Ectodermal cell (in vitro differentiated cells): ENCODE measurements around the gene ANXA10.
"Not testable (repeated sequence)": the region's sequence is repeated elsewhere in the genome, so short reads cannot be mapped to it uniquely, and the experiment has no call there.

Source experiments
- H3K27ac ChIP-seq: 2 replicates; pipeline ENCODE4 v1.7.0; 2013; ENCODE audit warnings: mild to moderate bottlenecking, low read depth, low read length; ENCODE audit not compliant: insufficient read depth, poor library complexity, severe bottlenecking
- H3K27me3 ChIP-seq: 2 replicates; pipeline ENCODE4 v1.7.0; 2013; ENCODE audit warnings: mild to moderate bottlenecking, low read length; ENCODE audit not compliant: insufficient read depth, control insufficient read depth, poor library complexity, severe bottlenecking
- H3K36me3 ChIP-seq: one replicate; pipeline ENCODE4 v1.7.0; 2013; ENCODE audit warnings: low read length; ENCODE audit not compliant: control insufficient read depth, insufficient read depth
- H3K4me1 ChIP-seq: one replicate; pipeline ENCODE4 v1.7.0; 2013; ENCODE audit warnings: low read length; ENCODE audit not compliant: control insufficient read depth, insufficient read depth
- H3K4me3 ChIP-seq: 2 replicates; pipeline ENCODE4 v1.7.0; 2013; ENCODE audit warnings: low read depth, low read length, control low read depth; ENCODE audit not compliant: insufficient read depth
- H3K9me3 ChIP-seq: 2 replicates; pipeline ENCODE4 v1.7.0; 2013; ENCODE audit warnings: mild to moderate bottlenecking, low read length, moderate library complexity; ENCODE audit not compliant: control insufficient read depth
- WGBS, 2 experiments: methylation state at CpG; one replicate each; pipeline ENCODE4 v1.1.7; 2013; ENCODE audit warnings: missing lambda C conversion rate in 2 of 2; 5-methylcytosine and 5-hydroxymethylcytosine counted together

Gene ANXA10

GRCh38 chr4:168129802-168130201, 37.5 kb downstream of the ANXA10 start:
- H3K27ac ChIP-seq = no peak overlapping the region
- H3K27me3 ChIP-seq = no peaks in the 10 kb centered on the region
- 87 to 100% methylated on average over 2 of the region's 2 CpGs for WGBS, 2 experiments
- no peak overlapping the region for H3K4me3 ChIP-seq
- no peaks in the 10 kb centered on the region for H3K36me3 ChIP-seq
- no peaks in the 10 kb centered on the region for H3K4me1 ChIP-seq
- no peaks in the 10 kb centered on the region for H3K9me3 ChIP-seq

GRCh38 chr4:168131196-168131595, 38.9 kb downstream of the ANXA10 start:
- H3K4me1 ChIP-seq = no peaks in the 10 kb centered on the region
- H3K9me3 ChIP-seq = no peaks in the 10 kb centered on the region
- H3K27me3 ChIP-seq = no peaks in the 10 kb centered on the region
- no peak overlapping the region for H3K27ac ChIP-seq
- H3K36me3 ChIP-seq = no peaks in the 10 kb centered on the region
- no peak overlapping the region for H3K4me3 ChIP-seq

GRCh38 chr4:168134651-168135050, 42.3 kb downstream of the ANXA10 start:
- Histone ChIP-seq H3K4me3 (no peak overlapping the region), H3K4me1 (no peaks in the 10 kb centered on the region), H3K36me3 (no peaks in the 10 kb centered on the region), H3K27ac (no peak overlapping the region), H3K9me3 (no peaks in the 10 kb centered on the region), H3K27me3 (no peaks in the 10 kb centered on the region)

- WGBS, 2 experiments = 100% methylated on average over 1 of the region's 1 CpG; no CpG with 5 or more reads in 1 of the 2 experiments
- not testable (repeated sequence) for H3K4me3 ChIP-seq, H3K27me3 ChIP-seq, H3K9me3 ChIP-seq, H3K4me1 ChIP-seq, H3K27ac ChIP-seq, H3K36me3 ChIP-seq
Measured at GRCh38 chr4:168135860-168136259, 43.5 kb downstream of the ANXA10 start.

GRCh38 chr4:168137695-168138094, 45.4 kb downstream of the ANXA10 start:
- WGBS, 2 experiments = 76 to 94% methylated on average over 2 of the region's 2 CpGs
- not testable (repeated sequence) for H3K4me3 ChIP-seq, H3K4me1 ChIP-seq

GRCh38 chr4:168138143-168138542, 45.8 kb downstream of the ANXA10 start:
- H3K4me1 ChIP-seq = no peaks in the 10 kb centered on the region
- WGBS, 2 experiments = 94 to 100% methylated on average over 3 of the region's 3 CpGs
- H3K27me3 ChIP-seq = no peaks in the 10 kb centered on the region
- no peaks in the 10 kb centered on the region for H3K36me3 ChIP-seq
- H3K9me3 ChIP-seq = no peaks in the 10 kb centered on the region
- H3K4me3 ChIP-seq = no peak overlapping the region
- H3K27ac ChIP-seq = no peak overlapping the region

More at GRCh38 chr4:168137695-168138094, 45.4 kb downstream of the ANXA10 start:
- H3K27me3 ChIP-seq, H3K27ac ChIP-seq, H3K9me3 ChIP-seq, H3K36me3 ChIP-seq: not testable (repeated sequence)

- Histone ChIP-seq H3K36me3 (no peaks in the 10 kb centered on the region), H3K4me1 (no peaks in the 10 kb centered on the region), H3K27me3 (no peaks in the 10 kb centered on the region), H3K27ac (no peak overlapping the region), H3K9me3 (no peaks in the 10 kb centered on the region), H3K4me3 (no peak overlapping the region)
- 94 to 95% methylated on average over 5 of the region's 5 CpGs for WGBS, 2 experiments
Measured at GRCh38 chr4:168139336-168139735, 47.0 kb downstream of the ANXA10 start.

- WGBS, 2 experiments = 94 to 98% methylated on average over 7 of the region's 7 CpGs
- Histone ChIP-seq H3K27ac (no peak overlapping the region), H3K4me1 (no peaks in the 10 kb centered on the region), H3K9me3 (no peaks in the 10 kb centered on the region), H3K27me3 (no peaks in the 10 kb centered on the region), H3K4me3 (no peak overlapping the region), H3K36me3 (no peaks in the 10 kb centered on the region)
Measured at GRCh38 chr4:168141733-168142132, 49.4 kb downstream of the ANXA10 start.

GRCh38 chr4:168143601-168144000, 51.3 kb downstream of the ANXA10 start:
- Histone ChIP-seq H3K9me3 (no peaks in the 10 kb centered on the region), H3K27ac (no peak overlapping the region), H3K27me3 (no peaks in the 10 kb centered on the region), H3K4me3 (no peak overlapping the region), H3K36me3 (no peaks in the 10 kb centered on the region), H3K4me1 (no peaks in the 10 kb centered on the region)
- 92 to 96% methylated on average over 2 of the region's 2 CpGs for WGBS, 2 experiments

- Histone ChIP-seq H3K4me3 (no peak overlapping the region), H3K4me1 (peaks cover 6% of the 10 kb centered on the region), H3K9me3 (no peaks in the 10 kb centered on the region), H3K36me3 (no peaks in the 10 kb centered on the region), H3K27ac (no peak overlapping the region), H3K27me3 (no peaks in the 10 kb centered on the region)
- WGBS, 2 experiments = 84 to 86% methylated on average over 4 to 6 of the region's 6 CpGs
Measured at GRCh38 chr4:168150420-168151050, 58.2 kb downstream of the ANXA10 start.

GRCh38 chr4:168151327-168151726, 59.0 kb downstream of the ANXA10 start:
- Histone ChIP-seq H3K4me3 (no peak overlapping the region), H3K9me3 (no peaks in the 10 kb centered on the region), H3K36me3 (no peaks in the 10 kb centered on the region), H3K27me3 (no peaks in the 10 kb centered on the region), H3K27ac (no peak overlapping the region), H3K4me1 (peaks cover 6% of the 10 kb centered on the region)
- 33 to 42% methylated on average over 2 to 3 of the region's 3 CpGs for WGBS, 2 experiments
